Panc1 (cell line): ENCODE results near the gene RAB43. TPM values are rescaled to one million over a fixed set of nuclear protein-coding genes. Genes with fewer than 3 reads are reported as not detected.

ENCODE experiments used
- ATAC-seq: fragments of 200-7000 bp; cut with Tn5 transposase; 2 replicates; pipeline ENCODE4 v1.9.1; 2020; ENCODE audit warnings: mild to moderate bottlenecking, moderate library complexity
- BruUV-seq: library from RNA; stranded (reverse); fragments of 400-500 nt; replicated peaks from 2 replicates; lab custom pipeline; 2021; lab: Mats Ljungman, UMichigan
- CTCF ChIA-PET: fragments of 300-600 bp; sonication (Branson Sonifier 250); formaldehyde crosslinking; loops from one replicate; lab custom pipeline; 2022; ENCODE audit warnings: antibody characterized with exemption; lab: Charles Lee
- POLR2A ChIA-PET: fragments of 300-600 bp; sonication (Branson Sonifier 250); formaldehyde crosslinking; loops from one replicate; lab custom pipeline; 2022; ENCODE audit warnings: antibody characterized with exemption; lab: Charles Lee
- DNase-seq: peaks from one replicate; pipeline ENCODE4 v3.0.0-alpha.2; 2010; ENCODE audit warnings: low read depth, low spot score
- H3K27ac ChIP-seq: 2 replicates; pipeline ENCODE4 v1.5.1; 2011; ENCODE audit warnings: mild to moderate bottlenecking, low read length, inconsistent platforms
- H3K27me3 ChIP-seq: fragments of 200-500 bp; sonication (Bioruptor generic); 2 replicates; pipeline ENCODE4 v1.6.0; 2014; ENCODE audit warnings: low read length, inconsistent platforms; ENCODE audit not compliant: control insufficient read depth, insufficient read depth
- H3K36me3 ChIP-seq: fragments of 200-500 bp; sonication (Bioruptor generic); 2 replicates; pipeline ENCODE4 v1.5.1; 2014; ENCODE audit warnings: inconsistent platforms, mild to moderate bottlenecking, low read length, moderate library complexity; ENCODE audit not compliant: control insufficient read depth, insufficient read depth
- H3K4me1 ChIP-seq: 2 replicates; pipeline ENCODE4 v1.5.1; 2011; ENCODE audit warnings: inconsistent platforms, mild to moderate bottlenecking, low read length, moderate library complexity; ENCODE audit not compliant: control insufficient read depth, insufficient read depth
- H3K4me3 ChIP-seq, 2 experiments: 2 replicates each; pipeline ENCODE4 v1.5.1; 2011 to 2012; ENCODE audit warnings: low read depth in 2 of 2, low read length in 2 of 2, mild to moderate bottlenecking in 2 of 2, inconsistent platforms in 1 of 2, moderate library complexity in 1 of 2
- H3K9me3 ChIP-seq: fragments of 200-500 bp; sonication (Bioruptor generic); 2 replicates; pipeline ENCODE4 v1.5.1; 2014; ENCODE audit warnings: low read depth, mild to moderate bottlenecking, inconsistent platforms, low read length, moderate library complexity; ENCODE audit not compliant: control insufficient read depth, insufficient read depth
- POLR2AphosphoS5 ChIP-seq: IDR thresholded peaks from 2 replicates; pipeline ENCODE4 v1.6.1; 2012; ENCODE audit warnings: mild to moderate bottlenecking, low read depth, low read length, moderate library complexity
- SIN3A ChIP-seq: IDR thresholded peaks from 2 replicates; pipeline ENCODE4 v1.6.1; 2012; ENCODE audit warnings: low read depth, mild to moderate bottlenecking, low read length, moderate library complexity, borderline replicate concordance; ENCODE audit not compliant: insufficient read depth
- TCF7L2 ChIP-seq: IDR thresholded peaks from 2 replicates; pipeline ENCODE4 v1.6.1; 2011; ENCODE audit warnings: mild to moderate bottlenecking, low read depth, low read length, inconsistent platforms
- in situ Hi-C: cut with HindIII; loops from 2 replicates; pipeline ENCODE4 v1.10.0; 2016; ENCODE audit warnings: low sequenced_read_pairs, low pct_unique_long_range_greater_than_20kb
- intact Hi-C: fragments of 100-400 bp; cut with micrococcal nuclease; formaldehyde crosslinking; loops from one replicate; pipeline ENCODE4 v1.10.0; 2022; ENCODE audit not compliant: unreplicated experiment
- total RNA-seq: library from RNA; stranded (reverse); gene quantifications from one replicate; pipeline ENCODE4 v1.2.1, GENCODE V29; 2021; ENCODE audit not compliant: unreplicated experiment
- TF ChIP-seq, protein P1 (sequence below), 2 experiments: IDR thresholded peaks; 2 replicates each; pipeline ENCODE4 v1.6.1; 2011 to 2012; ENCODE audit warnings: low read depth in 2 of 2, control low read depth in 1 of 2, low read length in 1 of 2, mild to moderate bottlenecking in 1 of 2, moderate library complexity in 1 of 2; ENCODE audit not compliant: insufficient read depth in 1 of 2
- TF ChIP-seq, protein P2 (sequence below): fragments of 450-650 bp; IDR thresholded peaks from 2 replicates; pipeline ENCODE4 v1.5.1; 2017; ENCODE audit warnings: mild to moderate bottlenecking

Gene RAB43
- total RNA-seq, 1 experiment from 2014 or later, result 27.7 TPM

DNA sequence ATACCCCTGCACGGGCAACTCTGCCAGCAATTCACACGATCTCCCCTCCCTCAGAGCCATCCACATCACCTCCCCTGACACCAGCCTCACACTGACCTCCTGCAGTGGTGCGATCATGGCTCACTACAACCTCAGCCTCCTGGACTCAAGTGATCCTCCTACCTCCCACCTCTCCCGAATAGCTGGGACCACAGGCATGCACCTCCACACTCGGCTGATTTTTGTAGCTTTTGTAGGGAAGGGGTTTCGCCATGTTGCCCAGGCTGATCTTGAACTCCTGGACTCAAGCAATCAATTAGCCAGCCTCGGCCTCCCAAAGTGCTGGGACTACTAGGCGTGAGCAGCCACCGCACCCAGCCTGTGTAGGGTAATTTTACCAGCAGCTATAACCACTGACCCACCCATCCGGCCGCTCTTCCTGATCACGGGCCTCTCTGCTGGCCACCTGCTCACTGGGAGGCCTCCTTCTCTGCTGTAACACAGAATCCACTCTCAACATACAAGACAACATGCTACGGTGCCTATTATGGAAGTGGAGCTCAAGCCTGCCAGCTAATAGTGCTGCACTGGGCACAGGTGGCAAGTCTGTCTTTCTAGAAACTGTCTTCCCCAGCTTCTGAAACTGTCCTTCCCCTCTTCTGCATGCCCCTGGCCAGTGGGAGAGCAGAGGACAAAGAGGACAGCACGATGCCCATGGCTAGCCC is 56.4 kb downstream of the RAB43 start:
- Histone ChIP-seq H3K36me3 (no peaks in the 10 kb centered on the region), H3K27me3 (no peaks in the 10 kb centered on the region), H3K27ac (no peak overlapping the region), H3K4me3 (no peak overlapping the region), H3K9me3 (no peaks in the 10 kb centered on the region), H3K4me1 (no peaks in the 10 kb centered on the region)
- intact Hi-C loops (no loop called here), in situ Hi-C loops (no loop called here)
- TF ChIP-seq, protein P1, sequence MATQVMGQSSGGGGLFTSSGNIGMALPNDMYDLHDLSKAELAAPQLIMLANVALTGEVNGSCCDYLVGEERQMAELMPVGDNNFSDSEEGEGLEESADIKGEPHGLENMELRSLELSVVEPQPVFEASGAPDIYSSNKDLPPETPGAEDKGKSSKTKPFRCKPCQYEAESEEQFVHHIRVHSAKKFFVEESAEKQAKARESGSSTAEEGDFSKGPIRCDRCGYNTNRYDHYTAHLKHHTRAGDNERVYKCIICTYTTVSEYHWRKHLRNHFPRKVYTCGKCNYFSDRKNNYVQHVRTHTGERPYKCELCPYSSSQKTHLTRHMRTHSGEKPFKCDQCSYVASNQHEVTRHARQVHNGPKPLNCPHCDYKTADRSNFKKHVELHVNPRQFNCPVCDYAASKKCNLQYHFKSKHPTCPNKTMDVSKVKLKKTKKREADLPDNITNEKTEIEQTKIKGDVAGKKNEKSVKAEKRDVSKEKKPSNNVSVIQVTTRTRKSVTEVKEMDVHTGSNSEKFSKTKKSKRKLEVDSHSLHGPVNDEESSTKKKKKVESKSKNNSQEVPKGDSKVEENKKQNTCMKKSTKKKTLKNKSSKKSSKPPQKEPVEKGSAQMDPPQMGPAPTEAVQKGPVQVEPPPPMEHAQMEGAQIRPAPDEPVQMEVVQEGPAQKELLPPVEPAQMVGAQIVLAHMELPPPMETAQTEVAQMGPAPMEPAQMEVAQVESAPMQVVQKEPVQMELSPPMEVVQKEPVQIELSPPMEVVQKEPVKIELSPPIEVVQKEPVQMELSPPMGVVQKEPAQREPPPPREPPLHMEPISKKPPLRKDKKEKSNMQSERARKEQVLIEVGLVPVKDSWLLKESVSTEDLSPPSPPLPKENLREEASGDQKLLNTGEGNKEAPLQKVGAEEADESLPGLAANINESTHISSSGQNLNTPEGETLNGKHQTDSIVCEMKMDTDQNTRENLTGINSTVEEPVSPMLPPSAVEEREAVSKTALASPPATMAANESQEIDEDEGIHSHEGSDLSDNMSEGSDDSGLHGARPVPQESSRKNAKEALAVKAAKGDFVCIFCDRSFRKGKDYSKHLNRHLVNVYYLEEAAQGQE (IDR thresholded peaks at IDR 0.05; ENCODE audit: insufficient read depth in 1 of 2, low read depth in 2 of 2, low read length in 1 of 2), result no peak
- TF ChIP-seq TCF7L2 (no peak), SIN3A (no peak), POLR2AphosphoS5 (no peak)
- TF ChIP-seq, protein P2, sequence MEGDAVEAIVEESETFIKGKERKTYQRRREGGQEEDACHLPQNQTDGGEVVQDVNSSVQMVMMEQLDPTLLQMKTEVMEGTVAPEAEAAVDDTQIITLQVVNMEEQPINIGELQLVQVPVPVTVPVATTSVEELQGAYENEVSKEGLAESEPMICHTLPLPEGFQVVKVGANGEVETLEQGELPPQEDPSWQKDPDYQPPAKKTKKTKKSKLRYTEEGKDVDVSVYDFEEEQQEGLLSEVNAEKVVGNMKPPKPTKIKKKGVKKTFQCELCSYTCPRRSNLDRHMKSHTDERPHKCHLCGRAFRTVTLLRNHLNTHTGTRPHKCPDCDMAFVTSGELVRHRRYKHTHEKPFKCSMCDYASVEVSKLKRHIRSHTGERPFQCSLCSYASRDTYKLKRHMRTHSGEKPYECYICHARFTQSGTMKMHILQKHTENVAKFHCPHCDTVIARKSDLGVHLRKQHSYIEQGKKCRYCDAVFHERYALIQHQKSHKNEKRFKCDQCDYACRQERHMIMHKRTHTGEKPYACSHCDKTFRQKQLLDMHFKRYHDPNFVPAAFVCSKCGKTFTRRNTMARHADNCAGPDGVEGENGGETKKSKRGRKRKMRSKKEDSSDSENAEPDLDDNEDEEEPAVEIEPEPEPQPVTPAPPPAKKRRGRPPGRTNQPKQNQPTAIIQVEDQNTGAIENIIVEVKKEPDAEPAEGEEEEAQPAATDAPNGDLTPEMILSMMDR, result no peak
- DNase-seq, result no peak
- CTCF ChIA-PET, result interaction anchor here (1.5 kb wide), 1 partner anchor 12 kb away, joined by 6 read pairs; no protein-coding TSS in a partner anchor
- ATAC-seq, result no peak
- no TSS peak for BruUV-seq
- POLR2A ChIA-PET, result no interaction called here

DNA sequence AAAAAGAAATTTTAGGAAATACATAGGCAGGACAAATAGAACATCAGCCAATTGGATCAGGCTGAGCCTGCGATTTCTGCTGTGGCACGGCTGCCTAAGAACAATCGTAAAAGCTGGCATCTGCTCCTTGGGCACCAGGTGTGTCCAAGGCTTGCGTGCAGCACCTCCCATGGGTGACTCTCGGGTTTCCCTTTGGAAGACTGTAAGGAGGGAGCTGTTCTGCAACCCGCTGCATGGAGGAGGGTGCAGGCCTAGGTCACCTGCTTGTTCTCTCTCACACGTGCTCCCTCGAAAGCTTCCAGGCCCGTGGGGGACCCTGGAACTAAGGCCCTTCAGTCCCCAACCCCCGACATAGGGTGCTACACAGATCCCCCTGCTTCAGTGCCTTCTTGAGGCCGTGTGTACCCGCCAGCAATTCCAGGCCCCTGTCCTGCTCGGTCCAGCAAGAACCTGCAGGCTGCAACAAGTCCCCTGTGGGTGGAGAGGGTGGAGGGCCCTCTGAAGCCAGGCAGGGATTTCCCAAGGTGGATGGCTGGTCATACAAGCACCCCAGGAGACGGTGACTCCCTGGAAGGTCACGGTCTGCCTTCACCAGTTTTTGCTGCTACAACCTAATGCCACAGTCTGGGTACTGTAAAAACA is 57.6 kb downstream of the RAB43 start:
- Histone ChIP-seq H3K9me3 (no peaks in the 10 kb centered on the region), H3K36me3 (no peaks in the 10 kb centered on the region), H3K4me1 (peaks cover 2% of the 10 kb centered on the region; the same call in 1 of the 2 replicates), H3K27me3 (no peaks in the 10 kb centered on the region), H3K4me3 (no peak overlapping the region), H3K27ac (no peak overlapping the region)
- ChIA-PET CTCF (no interaction called here), POLR2A (interaction anchor here (0.5 to 0.7 kb wide), 3 partner anchors 47 to 111 kb away, joined by 3 to 9 read pairs (median 3); no protein-coding TSS in a partner anchor)
- TF ChIP-seq TCF7L2 (no peak), SIN3A (no peak), POLR2AphosphoS5 (no peak)
- TF ChIP-seq, protein P1 (IDR thresholded peaks at IDR 0.05; ENCODE audit: insufficient read depth in 1 of 2, low read depth in 2 of 2, low read length in 1 of 2), result no peak
- TF ChIP-seq, protein P2, result no peak
- ATAC-seq (no peak), DNase-seq (no peak)
- intact Hi-C loops (no loop called here), in situ Hi-C loops (no loop called here)
- no TSS peak for BruUV-seq
